GM19025 (cell line): ENCODE data around the gene WNT3.
"Not testable (repeated sequence)": the region's sequence is repeated elsewhere in the genome, so short reads cannot be mapped to it uniquely, and the experiment has no call there.

Experiments used
- ATAC-seq: cut with Tn5 transposase; IDR thresholded peaks from one replicate; pipeline ENCODE4 v1.9.1; 2021; ENCODE audit warnings: mild to moderate bottlenecking, low read depth, moderate library complexity; ENCODE audit not compliant: unreplicated experiment

WNT3 gene, protein sequence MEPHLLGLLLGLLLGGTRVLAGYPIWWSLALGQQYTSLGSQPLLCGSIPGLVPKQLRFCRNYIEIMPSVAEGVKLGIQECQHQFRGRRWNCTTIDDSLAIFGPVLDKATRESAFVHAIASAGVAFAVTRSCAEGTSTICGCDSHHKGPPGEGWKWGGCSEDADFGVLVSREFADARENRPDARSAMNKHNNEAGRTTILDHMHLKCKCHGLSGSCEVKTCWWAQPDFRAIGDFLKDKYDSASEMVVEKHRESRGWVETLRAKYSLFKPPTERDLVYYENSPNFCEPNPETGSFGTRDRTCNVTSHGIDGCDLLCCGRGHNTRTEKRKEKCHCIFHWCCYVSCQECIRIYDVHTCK

DNA sequence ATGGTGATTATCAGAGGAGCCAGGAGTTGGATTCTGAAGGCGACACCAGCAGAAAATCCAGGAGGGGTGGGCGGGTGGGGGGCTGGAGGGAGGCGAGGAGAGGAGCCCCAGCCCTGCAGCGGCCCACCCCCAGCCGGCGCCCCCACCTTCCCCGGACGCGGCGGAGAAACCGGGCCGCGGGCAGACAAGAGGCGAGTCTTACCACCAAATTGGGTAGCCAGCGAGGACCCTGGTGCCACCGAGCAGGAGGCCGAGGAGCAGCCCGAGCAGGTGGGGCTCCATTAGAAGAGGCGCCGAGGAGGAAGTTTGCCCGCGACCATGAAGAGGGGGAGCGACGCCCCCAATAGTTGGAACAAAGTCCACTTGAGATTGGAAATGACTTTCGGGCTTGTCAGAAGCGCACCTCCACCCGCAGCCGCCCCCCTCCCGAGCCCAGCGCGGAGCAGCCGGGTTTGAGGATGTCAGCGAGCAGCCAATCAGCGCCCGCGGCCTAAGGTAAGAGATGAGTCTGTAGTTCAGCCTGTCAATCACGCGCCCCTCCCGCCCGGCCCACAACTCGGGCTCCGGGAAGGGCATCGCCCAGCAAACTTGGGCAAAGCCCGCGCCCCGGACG is at the start of gene WNT3:
WNT3 (minus strand) TSS at position 377 of the 613 bp plus-strand sequence; CDS start at position 282, 95 bp downstream.
- ATAC-seq = no peak

DNA sequence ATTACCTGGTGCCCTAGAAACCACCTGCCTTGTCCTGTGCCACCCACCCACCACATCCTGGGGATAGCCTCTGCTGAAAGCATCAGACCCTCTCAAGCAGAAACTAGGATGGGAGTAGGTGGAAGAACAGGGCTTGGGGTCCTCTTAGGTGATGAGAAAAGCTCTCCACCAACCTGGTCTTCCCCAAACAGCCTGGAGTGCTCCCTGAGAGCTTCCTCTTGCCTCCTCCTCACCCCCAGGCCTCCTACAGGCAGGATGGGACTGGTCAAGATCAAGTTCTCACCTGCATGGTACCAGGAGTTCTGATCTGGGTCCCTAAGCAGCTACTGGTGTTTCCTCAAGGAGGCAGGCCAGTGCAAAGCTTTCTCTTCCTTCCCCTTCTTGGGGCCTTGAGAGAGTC is 48.3 kb upstream of the WNT3 start:
- no peak for ATAC-seq

DNA sequence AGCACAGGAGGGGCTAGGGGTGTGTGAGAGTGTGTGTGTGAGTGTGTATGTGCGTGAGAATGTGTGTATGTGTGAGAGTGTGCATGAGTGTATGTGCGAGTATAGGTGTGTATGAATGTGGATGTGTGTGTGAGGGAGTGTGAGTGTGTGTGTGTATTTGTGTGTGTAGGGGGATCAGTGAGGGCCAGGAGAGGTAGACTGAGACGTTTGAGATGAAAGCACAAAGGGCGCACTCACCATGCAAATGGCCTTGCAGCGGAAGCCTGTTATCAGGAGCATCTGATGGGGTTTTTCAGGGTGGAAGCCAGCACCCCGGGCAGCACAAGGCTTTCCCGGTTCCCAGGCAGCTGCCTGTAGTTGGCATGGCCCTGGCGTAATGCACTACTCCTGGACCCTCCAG is 47.8 kb upstream of the WNT3 start:
- ATAC-seq = no peak

DNA sequence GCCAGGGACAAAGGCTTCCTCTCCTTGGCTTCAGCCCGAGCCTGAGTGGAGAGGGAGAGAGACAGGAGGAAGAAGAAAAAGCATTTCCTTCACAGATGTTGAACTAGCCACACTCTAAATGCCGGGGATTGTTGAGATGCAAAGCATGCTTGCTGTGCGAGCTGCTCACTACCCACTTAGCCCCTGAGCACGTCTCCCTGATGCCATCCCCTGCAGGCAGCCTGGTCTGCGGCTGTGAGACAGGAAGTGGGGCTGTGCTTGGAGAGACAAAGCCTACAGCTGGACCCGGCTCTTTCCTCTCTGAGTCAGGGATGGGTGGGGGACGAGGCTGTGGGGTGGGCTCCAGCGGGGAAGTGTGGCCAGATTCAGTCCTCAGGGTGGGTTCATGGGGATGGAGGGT is 46.6 kb upstream of the WNT3 start:
- no peak for ATAC-seq

DNA sequence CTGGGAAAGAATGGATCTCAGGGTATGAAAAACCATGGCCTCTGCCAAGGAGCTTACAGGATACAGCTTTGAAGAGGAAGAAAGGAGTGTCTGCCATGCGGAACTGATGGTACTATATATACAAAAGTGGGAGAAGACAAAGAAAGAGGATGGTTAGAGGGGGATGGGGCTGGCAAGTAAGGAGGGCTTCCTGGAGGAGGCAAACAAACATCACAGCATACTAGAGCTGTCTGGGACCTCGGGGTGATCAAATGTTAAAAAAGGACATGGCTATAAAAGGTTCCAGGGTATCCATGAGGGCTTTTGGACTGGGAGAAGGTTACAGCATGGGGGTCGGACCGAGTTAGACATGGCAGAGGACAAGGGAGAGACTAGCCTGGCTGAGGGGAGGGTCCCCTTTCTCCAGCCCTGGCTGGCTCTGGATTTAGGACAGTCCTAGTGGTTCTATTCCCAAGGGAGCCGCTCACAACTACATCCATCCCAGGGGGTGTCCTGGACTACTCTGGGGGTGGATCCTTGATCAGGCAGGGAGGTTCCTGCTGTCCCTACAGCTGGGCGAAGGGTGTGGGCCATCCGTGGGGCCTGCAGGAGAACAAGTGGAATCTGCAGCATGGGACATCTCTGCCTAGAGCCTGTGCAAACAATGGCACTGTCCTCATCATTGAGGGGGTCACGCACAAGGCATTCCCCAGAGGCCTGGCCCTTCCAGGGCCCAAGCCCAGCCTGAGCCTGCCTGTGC is 45.1 kb upstream of the WNT3 start:
- no peak for ATAC-seq

DNA sequence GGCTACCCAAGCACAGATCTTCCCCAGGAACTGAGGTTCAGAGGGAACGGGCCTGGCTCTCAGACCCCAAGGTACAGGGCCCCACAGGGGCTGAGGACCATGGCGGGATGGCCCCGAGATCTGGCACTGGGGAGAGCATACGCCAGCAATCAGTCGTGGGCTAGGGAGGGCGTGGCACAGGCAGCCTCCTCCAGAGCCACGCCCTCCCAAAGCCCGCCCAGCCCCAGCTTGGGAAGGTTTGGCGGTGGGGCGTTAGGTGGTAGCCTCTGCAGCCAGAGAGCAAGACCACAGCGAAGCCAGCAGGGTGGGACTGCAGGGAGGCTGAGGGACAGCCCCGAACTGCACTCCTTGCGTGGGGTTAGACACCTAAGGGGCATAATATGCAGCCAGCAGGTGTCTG is 44.5 kb upstream of the WNT3 start:
- ATAC-seq = no peak

DNA sequence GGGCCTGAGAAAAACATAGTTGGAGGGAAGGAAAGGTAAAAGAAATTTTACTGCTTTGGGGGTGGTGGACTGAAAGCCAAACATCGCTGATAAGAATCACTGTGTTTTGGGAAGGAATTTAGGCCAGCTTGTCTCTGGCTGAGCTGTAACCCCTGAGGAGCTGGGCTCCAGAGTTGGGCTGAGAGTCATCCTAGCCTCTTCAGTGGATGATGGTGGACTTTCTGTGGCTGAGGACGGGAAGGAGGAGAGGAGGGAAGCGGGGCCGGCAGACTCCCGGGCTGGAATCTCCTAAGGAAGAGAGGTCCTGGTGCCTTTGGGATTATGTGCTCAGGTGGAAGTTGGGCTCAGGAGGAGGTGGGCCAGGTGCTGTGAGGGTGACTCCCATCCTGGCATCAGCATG is 41.5 kb upstream of the WNT3 start:
- ATAC-seq = no peak

DNA sequence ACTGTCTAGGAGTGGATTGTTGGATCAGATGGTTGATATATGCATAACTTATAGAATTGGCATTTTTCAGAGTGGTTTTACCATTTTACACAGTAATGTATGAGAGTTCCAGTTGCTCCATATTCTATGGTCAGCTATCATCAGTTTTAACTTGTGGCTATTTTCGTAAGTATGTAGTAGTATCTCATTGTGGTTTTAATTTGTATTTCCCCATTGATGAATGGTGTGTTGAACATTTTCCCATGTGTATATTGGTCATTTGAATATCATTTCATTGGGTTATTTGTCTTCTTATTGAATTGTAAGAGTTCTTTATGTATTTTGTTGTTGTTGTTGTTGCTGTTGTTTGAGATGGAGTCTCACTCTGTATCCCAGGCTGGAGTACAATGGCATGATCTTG is 39.1 kb upstream of the WNT3 start:
- no peak for ATAC-seq

DNA sequence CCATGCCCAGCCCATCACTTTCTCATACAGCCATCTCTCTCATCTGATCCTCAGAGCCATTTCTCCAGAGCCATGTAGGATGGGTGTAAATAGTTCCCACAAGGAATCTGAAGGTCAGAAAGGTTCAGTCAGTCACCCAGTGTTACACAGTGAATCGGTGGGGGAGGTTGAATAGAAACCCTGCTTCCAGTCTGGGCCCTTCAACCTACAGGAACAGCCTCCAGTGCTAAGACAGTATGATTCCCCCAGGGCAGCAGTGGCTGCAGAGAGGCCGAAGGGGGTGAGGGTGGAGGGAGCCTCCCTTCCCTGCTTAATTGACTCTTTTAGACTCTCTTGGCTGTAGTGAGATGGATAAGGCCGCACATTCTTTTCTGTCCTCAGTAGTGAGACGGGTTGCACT is 36.5 kb upstream of the WNT3 start:
- ATAC-seq = no peak

DNA sequence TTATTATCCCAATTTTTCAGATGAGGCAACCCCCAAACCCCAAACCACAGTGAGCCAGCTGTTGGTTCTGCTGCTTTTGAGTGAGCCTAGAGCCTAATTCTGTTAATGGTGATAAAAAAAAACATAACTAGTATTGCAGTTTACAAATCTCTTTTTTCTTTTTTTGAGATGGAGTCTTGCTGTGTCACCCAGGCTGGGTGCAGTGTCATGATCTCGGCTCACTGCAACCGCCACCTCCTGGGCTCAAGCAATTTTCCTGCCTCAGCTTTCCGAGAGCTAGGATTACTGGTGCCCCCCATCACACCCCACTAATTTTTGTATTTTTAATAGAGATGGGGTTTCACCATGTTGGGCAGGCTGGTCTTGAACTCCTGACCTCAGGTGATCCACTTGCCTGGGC is 36.0 kb upstream of the WNT3 start:
- no peak for ATAC-seq

DNA sequence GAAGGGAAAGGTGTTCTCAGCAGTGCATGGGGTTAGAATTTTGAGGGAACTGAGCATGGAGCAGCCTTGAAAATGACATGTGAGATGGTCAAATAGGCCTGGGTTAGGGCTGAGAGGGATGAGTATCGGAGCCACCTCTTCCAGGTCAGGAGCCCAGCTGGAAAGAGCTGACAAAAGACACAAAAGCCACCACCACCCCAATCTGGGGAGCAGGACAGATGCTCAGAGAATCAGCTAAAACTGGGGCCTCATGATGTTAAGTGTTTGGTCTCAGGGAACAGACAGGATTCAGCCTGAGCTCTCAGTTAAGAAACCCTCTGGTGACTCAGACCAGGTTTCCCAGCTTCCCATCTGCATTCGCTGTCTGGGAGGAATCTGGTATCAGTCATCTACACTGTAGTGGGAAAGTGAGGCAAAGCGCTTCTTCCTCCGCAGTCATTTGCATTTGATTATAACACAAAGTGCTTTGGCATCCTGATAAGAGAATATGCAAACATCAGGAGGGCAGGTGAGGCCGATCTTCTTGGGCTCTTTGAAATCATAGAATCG is 35.5 kb upstream of the WNT3 start:
- ATAC-seq = no peak

DNA sequence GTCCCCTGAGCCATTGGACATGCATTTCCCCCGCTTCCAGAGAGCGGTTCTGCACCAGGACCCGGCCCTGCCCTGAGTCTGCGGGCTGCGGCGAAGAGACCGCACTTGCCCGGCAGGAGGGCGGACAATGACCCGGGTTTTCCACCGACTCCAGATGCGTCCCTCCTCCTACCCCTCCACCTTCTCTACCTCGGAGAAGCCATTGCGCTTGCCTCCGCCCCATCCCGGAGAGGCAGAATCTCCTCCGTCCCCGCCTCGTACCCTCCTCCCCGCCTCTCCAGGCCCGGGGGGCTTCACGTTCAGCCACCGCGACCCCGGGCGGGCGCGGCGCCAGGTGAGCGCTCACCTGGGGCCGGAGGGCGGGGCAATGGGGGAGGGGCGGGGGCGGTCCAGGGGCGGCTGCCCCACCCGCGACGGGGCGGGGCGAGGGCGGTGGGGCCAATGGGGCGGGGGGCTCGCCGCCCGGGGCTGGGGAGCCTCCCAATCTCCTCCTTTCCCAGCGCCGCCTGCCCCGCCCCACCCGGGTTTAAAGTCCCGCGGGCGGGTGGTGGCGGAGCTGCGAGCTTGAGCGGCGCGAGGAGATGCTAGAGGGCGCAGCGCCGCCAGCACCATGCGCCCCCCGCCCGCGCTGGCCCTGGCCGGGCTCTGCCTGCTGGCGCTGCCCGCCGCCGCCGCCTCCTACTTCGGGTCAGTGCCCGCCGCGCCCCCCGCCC is 32.7 kb upstream of the WNT3 start, which contains the start of gene WNT9B:
WNT9B (plus strand) TSS at position 555 of the 713 bp plus-strand sequence; CDS start at position 611, 56 bp downstream.
- no peak for ATAC-seq

DNA sequence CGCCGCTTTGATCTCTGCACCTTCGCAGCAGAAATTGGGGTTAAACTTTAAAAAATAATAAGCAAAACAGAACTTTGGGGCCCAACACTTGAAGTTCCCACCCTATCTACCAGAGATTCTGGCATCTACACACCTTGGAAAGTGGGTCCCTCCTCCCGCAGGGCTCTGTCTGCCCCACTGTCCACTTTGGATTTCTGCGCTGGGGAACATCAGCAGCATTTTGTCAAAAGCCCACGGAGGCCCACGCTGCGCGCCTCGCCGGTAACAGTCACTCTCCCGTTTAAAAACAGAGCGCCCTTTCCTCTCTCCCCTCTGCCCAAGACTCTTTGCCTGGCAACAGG is 32.2 kb upstream of the WNT3 start:
- no peak for ATAC-seq

DNA sequence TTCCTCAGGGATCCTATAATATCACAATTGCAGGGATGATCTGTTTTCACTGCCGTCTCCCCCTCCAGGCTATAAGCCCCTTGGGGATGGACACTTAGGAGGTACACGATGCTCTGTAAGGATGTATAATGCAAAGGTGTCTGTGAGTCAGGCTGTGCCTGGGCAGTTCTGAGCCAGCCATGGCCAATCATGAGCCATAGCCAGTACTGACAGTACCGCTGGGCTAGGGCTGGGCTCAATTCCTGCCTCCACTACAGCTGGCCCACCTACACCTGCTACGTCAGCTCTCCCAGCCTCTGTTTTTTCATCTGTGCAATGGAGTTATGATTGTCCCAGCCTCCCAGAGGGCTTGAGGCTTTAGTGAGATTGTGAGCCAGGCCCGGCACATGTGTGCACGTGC is 30.0 kb upstream of the WNT3 start:
- no peak for ATAC-seq

DNA sequence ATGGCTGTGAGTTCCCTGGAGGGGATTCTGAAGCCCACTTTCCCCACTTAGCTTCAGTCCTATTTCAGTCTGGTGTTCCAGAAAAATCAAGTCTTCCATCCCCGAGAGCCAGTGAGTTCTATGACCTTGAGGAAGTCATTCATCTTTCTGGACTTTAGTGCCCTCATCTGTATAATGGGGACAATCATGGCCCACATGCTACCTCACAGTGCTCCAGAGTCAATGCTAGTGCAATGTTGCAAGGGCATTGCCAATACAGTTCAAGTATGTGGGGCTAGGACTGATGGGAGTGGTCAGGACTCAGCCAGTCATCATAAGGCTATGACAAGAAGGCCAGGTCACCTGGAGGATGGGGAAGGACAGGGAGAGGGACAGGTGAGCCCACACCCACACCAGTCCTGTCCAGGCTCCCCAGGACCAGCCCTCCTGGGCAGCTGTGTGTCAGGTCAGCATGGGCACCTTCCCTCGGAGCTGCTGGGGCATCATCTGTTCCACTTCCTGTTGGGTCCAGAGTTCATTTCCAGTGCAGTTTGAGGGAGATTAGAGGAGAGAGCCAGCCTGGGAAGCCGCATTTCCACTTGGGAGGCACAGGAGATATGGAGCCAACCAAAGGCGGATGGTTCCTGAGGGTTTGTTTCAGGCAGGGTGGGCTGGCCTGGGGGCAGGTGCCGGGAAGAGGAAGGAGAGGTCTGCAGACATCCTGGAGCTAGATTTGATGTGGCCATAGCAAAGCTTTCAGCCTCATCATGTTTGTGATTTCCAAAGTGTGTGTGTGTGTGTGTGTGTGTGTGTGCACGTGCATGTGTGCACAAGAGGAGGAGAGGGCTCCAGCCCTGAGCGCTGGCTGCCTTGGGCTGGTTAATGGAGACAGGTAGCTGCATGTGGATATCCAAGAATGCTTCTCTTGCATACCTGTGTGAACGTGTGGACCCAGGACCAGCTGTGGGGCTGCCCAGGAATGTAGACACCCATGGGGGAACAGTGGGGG is 29.0 kb upstream of the WNT3 start:
- ATAC-seq = no peak

DNA sequence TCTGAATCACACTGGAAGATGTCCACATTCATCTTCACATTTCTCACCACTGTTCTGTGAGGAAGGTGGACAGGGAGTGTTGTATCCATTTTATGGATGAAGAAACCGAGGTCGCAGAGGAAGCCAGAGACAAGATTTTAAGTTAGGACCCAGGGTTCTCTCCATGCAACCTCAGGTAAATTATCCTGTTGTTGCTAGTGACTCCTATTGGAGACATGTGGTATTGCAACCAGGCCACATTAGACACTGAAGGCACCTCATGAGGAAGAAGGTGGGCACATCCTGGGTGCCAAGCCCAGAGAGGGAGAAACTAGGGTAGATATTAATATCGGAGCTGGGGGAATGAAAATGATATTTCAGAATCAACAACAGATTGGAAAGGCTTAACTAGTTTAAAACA is 24.3 kb upstream of the WNT3 start:
- no peak for ATAC-seq

DNA sequence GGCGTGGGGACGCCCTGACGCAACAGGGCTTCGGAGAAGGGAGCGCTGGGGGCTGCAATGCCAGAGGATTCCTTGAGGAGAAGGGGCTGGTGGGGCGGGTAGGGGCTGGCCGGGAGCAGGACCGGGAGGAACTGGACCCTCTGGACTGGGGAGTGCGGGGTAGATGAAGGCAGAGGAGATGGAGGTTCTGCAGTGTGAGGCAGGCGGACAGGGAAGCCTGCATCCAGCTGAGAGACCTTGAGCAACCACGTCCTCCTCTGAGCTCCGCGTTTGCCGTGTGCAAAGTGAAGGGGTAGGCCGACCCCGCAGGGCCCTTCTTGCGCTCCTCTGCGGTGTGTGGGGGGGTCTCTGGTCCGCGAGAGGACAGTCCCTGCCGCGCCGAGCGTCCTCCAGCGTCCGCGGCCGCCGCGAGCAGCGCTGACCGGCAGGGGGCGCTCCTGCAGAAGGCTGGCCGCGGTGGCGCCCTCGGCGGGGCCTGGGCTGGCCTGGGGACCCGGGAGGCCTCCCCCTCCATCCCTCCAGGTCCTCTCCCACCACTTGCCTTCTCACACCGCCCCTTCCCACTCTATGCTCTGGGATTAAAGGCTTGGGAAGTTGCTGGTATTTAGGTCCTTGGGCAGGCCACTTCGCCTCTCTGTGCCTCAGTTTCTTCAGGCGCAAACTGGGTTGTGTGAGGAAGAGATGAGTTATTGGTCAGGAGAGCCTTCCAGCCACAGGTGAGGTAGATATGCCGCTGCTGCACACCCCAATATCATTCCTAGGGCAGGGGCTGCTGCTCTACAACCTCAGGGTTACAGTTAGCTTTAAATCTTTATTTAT is 23.3 kb upstream of the WNT3 start:
- ATAC-seq = no peak

DNA sequence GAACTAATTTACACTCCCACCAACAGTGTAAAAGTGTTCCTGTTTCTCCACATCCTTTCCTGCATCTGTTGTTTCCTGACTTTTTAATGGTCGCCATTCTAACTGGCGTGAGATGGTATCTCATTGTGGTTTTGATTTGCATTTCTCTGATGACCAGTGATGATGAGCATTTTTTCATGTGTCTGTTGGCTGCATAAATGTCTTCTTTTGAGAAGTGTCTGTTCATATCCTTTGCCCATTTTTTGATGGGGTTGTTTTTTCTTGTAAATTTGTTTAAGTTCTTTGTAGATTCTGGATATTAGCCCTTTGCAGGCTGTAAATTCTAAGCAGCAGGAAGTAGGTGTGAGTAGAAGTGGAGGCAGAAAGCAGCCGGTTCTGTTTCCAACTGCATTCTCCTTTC is 22.1 kb upstream of the WNT3 start:
- not testable (repeated sequence) for ATAC-seq

DNA sequence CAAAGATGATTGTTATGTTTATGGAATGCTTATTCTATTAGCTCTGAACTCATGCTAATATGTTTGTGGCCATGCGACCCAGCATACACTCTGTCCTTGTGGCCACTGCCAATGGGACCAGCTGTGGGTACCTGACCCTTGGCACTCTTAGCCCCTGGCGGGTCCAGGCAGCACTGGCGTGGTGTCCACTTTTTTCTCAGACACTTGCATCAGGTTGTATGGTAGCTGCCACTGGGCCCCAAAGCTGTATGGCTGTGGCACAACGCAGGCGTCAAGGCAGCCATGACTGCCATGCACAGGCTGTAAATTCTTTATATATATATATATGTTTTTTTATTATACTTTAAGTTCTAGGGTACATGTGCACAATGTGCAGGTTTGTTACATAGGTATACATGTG is 20.7 kb upstream of the WNT3 start:
- no peak for ATAC-seq
